GM03348 (cell line): ENCODE data around the gene LRMDA.

Experiments used
- DNase-seq: peaks from one replicate; pipeline ENCODE4 v3.0.0; 2012; ENCODE audit warnings: low spot score

The LRMDA gene

GRCh38 chr10:75431180-75432111 lies at the start of gene LRMDA:
Gene LRMDA, plus strand, starts transcription at chr10:75431624.
- DNase-seq, result peak; percentile 29

- DNase-seq, result no peak
Observed at GRCh38 chr10:75386128-75386527, 45.3 kb upstream of the LRMDA start.

- no peak for DNase-seq
Observed at GRCh38 chr10:75388082-75388481, 43.3 kb upstream of the LRMDA start.

- DNase-seq, result no peak
Observed at GRCh38 chr10:75390178-75390577, 41.2 kb upstream of the LRMDA start.

- DNase-seq, result no peak
Observed at GRCh38 chr10:75392271-75392670, 39.2 kb upstream of the LRMDA start.

- no peak for DNase-seq
Observed at GRCh38 chr10:75392744-75393143, 38.7 kb upstream of the LRMDA start.

GRCh38 chr10:75394221-75394620 lies 37.2 kb upstream of the LRMDA start:
- DNase-seq, result no peak

- DNase-seq, result peak; percentile 92
Observed at GRCh38 chr10:75395066-75395931, 36.1 kb upstream of the LRMDA start.

GRCh38 chr10:75395932-75396630 lies 35.3 kb upstream of the LRMDA start:
- peak; percentile 35 for DNase-seq

GRCh38 chr10:75396631-75397495 lies 34.6 kb upstream of the LRMDA start:
- DNase-seq, result peak; percentile 74

- DNase-seq, result peak; percentile 36
Observed at GRCh38 chr10:75397496-75398199, 33.8 kb upstream of the LRMDA start.

GRCh38 chr10:75398200-75398691 lies 33.2 kb upstream of the LRMDA start:
- DNase-seq, result no peak

GRCh38 chr10:75398692-75399460 lies 32.5 kb upstream of the LRMDA start:
- DNase-seq, result peak; percentile 62

GRCh38 chr10:75399461-75400162 lies 31.8 kb upstream of the LRMDA start:
- DNase-seq, result peak; percentile 84

GRCh38 chr10:75400163-75400770 lies 31.2 kb upstream of the LRMDA start:
- peak; percentile 64 for DNase-seq

- peak; percentile 86 for DNase-seq
Observed at GRCh38 chr10:75400771-75401568, 30.5 kb upstream of the LRMDA start.
